DOHH2 (cell line): ENCODE measurements around the gene APOBEC4.

Experiments used
- EZH2phosphoT487 ChIP-seq: fragments of 200-600 bp; sonication (generic); IDR thresholded peaks from 2 replicates; pipeline ENCODE4 v1.6.1; 2017; ENCODE audit warnings: borderline replicate concordance, mild to moderate bottlenecking, antibody characterized with exemption, low read length, moderate library complexity, mixed read lengths
- TF ChIP-seq, protein P1 (sequence below): fragments of 200-600 bp; sonication (generic); IDR thresholded peaks from one replicate; pipeline ENCODE4 v1.5.1; 2014; ENCODE audit warnings: antibody characterized with exemption, mild to moderate bottlenecking, low read depth, low read length; ENCODE audit not compliant: poor library complexity, severe bottlenecking

DNA sequence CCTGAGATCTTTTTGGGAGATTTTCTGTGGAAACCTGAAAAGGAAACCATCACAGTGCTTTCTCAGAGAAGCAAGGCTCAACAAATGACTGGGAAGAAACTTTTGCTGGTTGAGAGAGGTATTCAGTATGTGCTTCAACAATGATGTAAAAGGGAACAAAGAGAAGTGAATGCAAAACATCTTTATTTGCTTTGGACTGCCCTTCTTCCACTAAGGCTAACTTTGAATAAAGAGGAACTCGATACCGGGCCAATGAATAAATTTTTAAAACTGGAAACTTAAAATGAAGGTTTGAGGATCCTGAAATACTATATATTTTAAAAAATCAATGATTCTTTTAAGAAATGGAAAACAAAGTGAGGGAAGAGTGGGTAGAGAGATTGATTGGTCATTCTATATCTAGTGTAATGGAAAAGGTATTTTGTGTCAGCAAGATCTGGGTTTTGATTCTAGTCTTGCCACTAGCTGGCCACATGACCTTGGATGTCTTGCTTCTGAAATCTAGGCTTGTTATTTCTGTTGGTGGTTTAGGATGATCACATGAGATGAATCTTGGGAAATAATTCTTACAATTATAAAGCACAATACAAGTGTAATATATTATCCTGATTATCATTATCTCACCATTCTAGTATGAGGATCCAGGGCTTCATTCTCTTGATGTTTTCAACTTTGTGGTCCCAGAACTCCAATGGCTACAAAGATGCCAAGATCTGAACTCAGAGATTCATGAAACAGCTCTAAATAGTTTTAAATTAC lies 34.6 kb upstream of the APOBEC4 start:
- TF ChIP-seq, protein P1, sequence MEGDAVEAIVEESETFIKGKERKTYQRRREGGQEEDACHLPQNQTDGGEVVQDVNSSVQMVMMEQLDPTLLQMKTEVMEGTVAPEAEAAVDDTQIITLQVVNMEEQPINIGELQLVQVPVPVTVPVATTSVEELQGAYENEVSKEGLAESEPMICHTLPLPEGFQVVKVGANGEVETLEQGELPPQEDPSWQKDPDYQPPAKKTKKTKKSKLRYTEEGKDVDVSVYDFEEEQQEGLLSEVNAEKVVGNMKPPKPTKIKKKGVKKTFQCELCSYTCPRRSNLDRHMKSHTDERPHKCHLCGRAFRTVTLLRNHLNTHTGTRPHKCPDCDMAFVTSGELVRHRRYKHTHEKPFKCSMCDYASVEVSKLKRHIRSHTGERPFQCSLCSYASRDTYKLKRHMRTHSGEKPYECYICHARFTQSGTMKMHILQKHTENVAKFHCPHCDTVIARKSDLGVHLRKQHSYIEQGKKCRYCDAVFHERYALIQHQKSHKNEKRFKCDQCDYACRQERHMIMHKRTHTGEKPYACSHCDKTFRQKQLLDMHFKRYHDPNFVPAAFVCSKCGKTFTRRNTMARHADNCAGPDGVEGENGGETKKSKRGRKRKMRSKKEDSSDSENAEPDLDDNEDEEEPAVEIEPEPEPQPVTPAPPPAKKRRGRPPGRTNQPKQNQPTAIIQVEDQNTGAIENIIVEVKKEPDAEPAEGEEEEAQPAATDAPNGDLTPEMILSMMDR: no peak
- no peak for TF ChIP-seq EZH2phosphoT487
